Stimulated activated effector memory CD8-positive, alpha-beta T cell treated with anti-CD3 and anti-CD28 coated beads, Interleukin-12 subunit alpha, Interleukin-12 subunit beta, amount 100 ng/mL, for 72 hours (primary cell): ENCODE results near the gene DEFB124.

Experiments used
- ATAC-seq: fragments of 150-1000 bp; cut with Tn5 transposase; 2 replicates; pipeline ENCODE4 v1.10.0; 2021
- DNase-seq, 2 donors: peaks; one replicate each; pipeline ENCODE4 v3.0.0; 2021 to 2022; ENCODE audit warnings: low spot score in 2 of 2
- H3K27ac Mint-ChIP-seq: one replicate; pipeline ENCODE4 v1.8.0; 2022; ENCODE audit warnings: mild to moderate bottlenecking, mixed read lengths
- H3K36me3 Mint-ChIP-seq: one replicate; pipeline ENCODE4 v1.8.0; 2022; ENCODE audit warnings: mild to moderate bottlenecking, mixed read lengths
- H3K4me1 Mint-ChIP-seq: one replicate; pipeline ENCODE4 v1.8.0; 2022; ENCODE audit warnings: mixed read lengths
- H3K4me3 Mint-ChIP-seq: one replicate; pipeline ENCODE4 v1.8.0; 2022; ENCODE audit warnings: mild to moderate bottlenecking, mixed read lengths
- H3K9me3 Mint-ChIP-seq: one replicate; pipeline ENCODE4 v1.8.0; 2022; ENCODE audit warnings: mixed read lengths

The DEFB124 gene

GRCh38 chr20:31500527-31500926 lies 25.6 kb upstream of the DEFB124 start:
- H3K4me1 Mint-ChIP-seq = peaks cover 6% of the 10 kb centered on the region
- no peak for DNase-seq
- H3K4me3 Mint-ChIP-seq = no peak overlapping the region
- no peak overlapping the region for H3K27ac Mint-ChIP-seq
- H3K9me3 Mint-ChIP-seq = no peaks in the 10 kb centered on the region
- H3K36me3 Mint-ChIP-seq = no peaks in the 10 kb centered on the region
- ATAC-seq = no peak

- H3K4me3 Mint-ChIP-seq = no peak overlapping the region
- no peak for ATAC-seq
Observed at GRCh38 chr20:31497838-31498540, 23.1 kb upstream of the DEFB124 start.

DNA sequence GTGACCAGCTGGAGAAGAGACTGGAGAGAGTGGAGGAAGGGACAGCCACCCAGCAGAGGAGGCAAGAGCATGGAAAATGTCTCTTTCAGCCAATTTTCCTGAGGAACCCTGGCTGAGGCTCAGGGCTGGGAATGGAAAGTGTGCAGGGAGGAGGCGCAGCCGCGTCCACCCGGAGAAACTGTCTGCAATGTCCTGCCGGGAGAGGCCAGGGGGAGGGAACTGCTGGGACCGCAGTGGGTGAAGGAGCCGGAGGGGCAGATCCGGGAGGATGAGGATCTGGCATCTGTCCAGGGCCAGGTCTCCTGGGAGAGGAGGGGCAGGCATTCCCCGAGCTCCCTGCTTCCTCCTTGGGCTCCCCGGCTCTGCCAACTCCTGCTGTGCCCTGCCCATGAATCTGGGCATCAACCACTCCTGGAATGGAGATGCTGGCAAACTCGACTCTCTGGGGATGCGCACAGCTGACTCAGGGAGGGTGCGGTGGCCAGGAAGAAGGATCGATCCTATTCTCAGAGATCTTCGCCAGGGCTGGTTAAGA lies 21.9 kb upstream of the DEFB124 start:
- ATAC-seq (no peak), DNase-seq (no peak)
- Mint-ChIP-seq H3K4me1 (no peaks in the 10 kb centered on the region), H3K9me3 (no peaks in the 10 kb centered on the region), H3K4me3 (no peak overlapping the region), H3K36me3 (no peaks in the 10 kb centered on the region), H3K27ac (no peak overlapping the region)

More at GRCh38 chr20:31497838-31498540, 23.1 kb upstream of the DEFB124 start:
- H3K9me3 Mint-ChIP-seq = no peaks in the 10 kb centered on the region
- H3K36me3 Mint-ChIP-seq = no peaks in the 10 kb centered on the region
- H3K4me1 Mint-ChIP-seq = no peaks in the 10 kb centered on the region
- H3K27ac Mint-ChIP-seq = no peak overlapping the region
- no peak for DNase-seq

DNA sequence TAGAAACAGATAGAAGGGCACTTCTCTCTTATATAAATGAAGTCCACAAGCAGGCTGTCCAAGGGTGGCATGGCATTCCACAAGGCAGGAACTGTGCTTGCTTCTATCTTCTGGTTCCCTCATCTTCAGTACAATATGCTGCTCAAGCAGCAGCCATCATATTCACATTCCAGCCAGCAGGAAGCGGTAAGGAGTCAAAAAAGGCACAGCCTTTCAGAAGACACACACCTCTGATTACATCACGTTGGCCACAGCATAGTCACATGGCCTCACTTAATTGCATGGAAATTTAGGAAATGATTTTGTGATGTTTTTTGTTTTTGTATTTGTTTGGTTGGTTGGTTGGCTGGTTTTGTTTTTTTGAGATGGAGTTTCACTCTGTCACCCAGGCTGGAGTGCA lies 19.2 kb upstream of the DEFB124 start:
- Mint-ChIP-seq H3K9me3 (no peaks in the 10 kb centered on the region), H3K36me3 (no peaks in the 10 kb centered on the region), H3K4me3 (no peak overlapping the region), H3K27ac (no peak overlapping the region), H3K4me1 (no peaks in the 10 kb centered on the region)
- DNase-seq (no peak), ATAC-seq (no peak)

DNA sequence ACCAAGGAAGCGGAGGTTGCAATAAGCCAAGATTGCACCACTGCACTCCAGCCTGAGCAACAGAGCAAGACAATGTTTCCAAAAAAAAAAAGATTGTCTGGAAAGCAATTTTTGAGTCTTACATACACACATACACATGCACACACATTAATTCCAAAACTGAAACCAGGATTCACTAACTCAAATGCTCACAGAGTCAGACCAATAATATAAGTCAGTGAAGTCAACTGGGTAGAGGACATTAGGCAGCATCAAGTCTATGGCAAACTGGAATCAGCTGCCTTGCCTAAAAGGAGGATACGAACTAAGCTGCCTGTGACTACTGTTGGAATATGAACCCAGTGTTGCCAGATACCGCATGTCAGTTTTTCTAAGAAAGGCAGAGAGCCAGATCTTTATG lies 15.8 kb upstream of the DEFB124 start:
- ATAC-seq = no peak
- Mint-ChIP-seq H3K27ac (no peak overlapping the region), H3K36me3 (no peaks in the 10 kb centered on the region)

GRCh38 chr20:31489152-31489551 lies 14.2 kb upstream of the DEFB124 start:
- Mint-ChIP-seq H3K27ac (peak overlapping the region; percentile 40), H3K9me3 (no peaks in the 10 kb centered on the region), H3K36me3 (no peaks in the 10 kb centered on the region), H3K4me1 (peaks cover 10% of the 10 kb centered on the region), H3K4me3 (no peak overlapping the region)
- no peak for ATAC-seq
- no peak for DNase-seq

More for the DNA sequence above, 15.8 kb upstream of the DEFB124 start:
- DNase-seq = no peak
- no peaks in the 10 kb centered on the region for H3K9me3 Mint-ChIP-seq
- no peak overlapping the region for H3K4me3 Mint-ChIP-seq
- peaks cover 6% of the 10 kb centered on the region for H3K4me1 Mint-ChIP-seq

GRCh38 chr20:31488115-31488514 lies 13.2 kb upstream of the DEFB124 start:
- H3K27ac Mint-ChIP-seq = peak overlapping the region; percentile 40
- no peaks in the 10 kb centered on the region for H3K9me3 Mint-ChIP-seq
- no peaks in the 10 kb centered on the region for H3K36me3 Mint-ChIP-seq
- H3K4me3 Mint-ChIP-seq = no peak overlapping the region
- peaks cover 10% of the 10 kb centered on the region for H3K4me1 Mint-ChIP-seq
- no peak for ATAC-seq
- no peak for DNase-seq

DNA sequence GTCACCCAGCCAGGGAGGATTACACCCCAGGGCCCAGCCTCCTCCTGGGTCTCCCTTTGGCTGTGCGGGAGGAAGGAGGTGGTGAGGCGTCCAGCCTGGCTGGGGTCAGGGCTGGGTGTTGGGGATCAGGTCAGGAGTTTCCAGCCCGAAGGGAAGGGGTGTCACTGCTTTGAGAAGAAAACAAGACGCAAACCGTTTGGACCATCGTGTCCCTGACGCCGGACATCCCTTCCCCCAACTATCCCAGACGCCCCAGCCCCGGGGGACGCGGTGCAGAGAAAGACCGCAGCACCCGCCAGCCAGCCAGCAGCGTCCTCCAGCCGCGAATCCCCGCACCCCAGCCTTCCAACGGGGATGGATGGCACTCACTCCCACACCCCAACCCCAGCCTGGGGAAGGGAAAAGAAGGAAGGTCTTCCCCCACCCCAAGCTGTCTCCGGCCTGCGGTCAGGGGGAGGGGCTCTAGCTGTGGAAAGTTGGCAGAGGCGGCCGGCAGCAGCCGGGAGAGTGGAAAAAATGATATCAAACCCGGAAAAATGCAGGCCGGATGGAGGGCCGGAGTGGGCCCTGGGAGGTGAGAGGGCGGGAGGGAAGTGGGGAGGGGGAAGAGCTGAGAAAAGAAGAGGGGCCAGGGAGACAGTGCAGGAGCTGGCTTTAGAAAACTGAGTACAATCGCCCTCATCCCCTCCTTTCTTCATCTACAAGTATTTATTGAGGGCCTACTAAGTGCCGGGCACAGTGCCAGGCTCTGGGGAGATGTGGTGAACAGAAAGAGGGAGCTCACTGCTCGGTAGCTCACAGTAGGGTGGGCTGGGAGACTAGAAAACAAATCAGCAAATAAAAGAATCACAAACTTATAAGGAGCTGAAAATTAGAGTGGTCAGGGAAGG lies 10.8 kb upstream of the DEFB124 start:
- no peak for ATAC-seq
- Mint-ChIP-seq H3K27ac (peak overlapping the region; percentile 24), H3K9me3 (no peaks in the 10 kb centered on the region), H3K4me3 (no peak overlapping the region), H3K36me3 (no peaks in the 10 kb centered on the region), H3K4me1 (peaks cover 10% of the 10 kb centered on the region)
- no peak for DNase-seq

- ATAC-seq (no peak), DNase-seq (no peak)
- Mint-ChIP-seq H3K27ac (no peak overlapping the region), H3K9me3 (no peaks in the 10 kb centered on the region), H3K4me1 (peaks cover 10% of the 10 kb centered on the region), H3K36me3 (no peaks in the 10 kb centered on the region), H3K4me3 (no peak overlapping the region)
Observed at GRCh38 chr20:31484001-31484400, 9.1 kb upstream of the DEFB124 start.

GRCh38 chr20:31476643-31477215 lies 1.8 kb upstream of the DEFB124 start:
- H3K9me3 Mint-ChIP-seq = no peaks in the 10 kb centered on the region
- DNase-seq = no peak
- no peaks in the 10 kb centered on the region for H3K4me1 Mint-ChIP-seq
- ATAC-seq = no peak
- H3K4me3 Mint-ChIP-seq = no peak overlapping the region
- no peak overlapping the region for H3K27ac Mint-ChIP-seq
- H3K36me3 Mint-ChIP-seq = no peaks in the 10 kb centered on the region

GRCh38 chr20:31476294-31476585 lies 1.3 kb upstream of the DEFB124 start:
- ATAC-seq = no peak

GRCh38 chr20:31475472-31476293 lies 756 bp upstream of the DEFB124 start:
- no peaks in the 10 kb centered on the region for H3K4me1 Mint-ChIP-seq
- H3K36me3 Mint-ChIP-seq = no peaks in the 10 kb centered on the region
- no peaks in the 10 kb centered on the region for H3K9me3 Mint-ChIP-seq
- no peak overlapping the region for H3K4me3 Mint-ChIP-seq
- ATAC-seq (no peak), DNase-seq (no peak)
- no peak overlapping the region for H3K27ac Mint-ChIP-seq

More at GRCh38 chr20:31476294-31476585, 1.3 kb upstream of the DEFB124 start:
- no peaks in the 10 kb centered on the region for H3K9me3 Mint-ChIP-seq
- H3K4me1 Mint-ChIP-seq = no peaks in the 10 kb centered on the region
- H3K36me3 Mint-ChIP-seq = no peaks in the 10 kb centered on the region
- no peak for DNase-seq
- H3K4me3 Mint-ChIP-seq = no peak overlapping the region
- no peak overlapping the region for H3K27ac Mint-ChIP-seq

DNA sequence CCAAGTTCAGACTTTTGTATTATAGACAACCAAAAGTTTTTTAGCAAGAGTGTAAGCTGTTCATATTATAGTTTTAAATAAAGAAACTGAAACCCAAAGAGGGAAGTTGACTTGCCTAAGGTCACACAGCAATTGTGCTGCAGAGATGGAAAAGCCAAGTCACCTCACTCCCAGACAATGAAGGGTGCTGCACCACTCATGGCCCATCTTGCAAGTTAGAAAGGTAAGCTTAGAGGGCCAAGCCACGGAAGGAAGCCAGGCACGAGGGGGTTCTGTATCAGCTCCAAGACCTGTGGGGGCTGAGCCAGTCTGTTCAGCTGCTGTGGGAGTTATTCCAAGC lies 860 bp downstream of the DEFB124 start:
- Mint-ChIP-seq H3K36me3 (no peaks in the 10 kb centered on the region), H3K4me1 (no peaks in the 10 kb centered on the region), H3K4me3 (no peak overlapping the region), H3K27ac (no peak overlapping the region), H3K9me3 (no peaks in the 10 kb centered on the region)
- ATAC-seq (no peak), DNase-seq (no peak)

DNA sequence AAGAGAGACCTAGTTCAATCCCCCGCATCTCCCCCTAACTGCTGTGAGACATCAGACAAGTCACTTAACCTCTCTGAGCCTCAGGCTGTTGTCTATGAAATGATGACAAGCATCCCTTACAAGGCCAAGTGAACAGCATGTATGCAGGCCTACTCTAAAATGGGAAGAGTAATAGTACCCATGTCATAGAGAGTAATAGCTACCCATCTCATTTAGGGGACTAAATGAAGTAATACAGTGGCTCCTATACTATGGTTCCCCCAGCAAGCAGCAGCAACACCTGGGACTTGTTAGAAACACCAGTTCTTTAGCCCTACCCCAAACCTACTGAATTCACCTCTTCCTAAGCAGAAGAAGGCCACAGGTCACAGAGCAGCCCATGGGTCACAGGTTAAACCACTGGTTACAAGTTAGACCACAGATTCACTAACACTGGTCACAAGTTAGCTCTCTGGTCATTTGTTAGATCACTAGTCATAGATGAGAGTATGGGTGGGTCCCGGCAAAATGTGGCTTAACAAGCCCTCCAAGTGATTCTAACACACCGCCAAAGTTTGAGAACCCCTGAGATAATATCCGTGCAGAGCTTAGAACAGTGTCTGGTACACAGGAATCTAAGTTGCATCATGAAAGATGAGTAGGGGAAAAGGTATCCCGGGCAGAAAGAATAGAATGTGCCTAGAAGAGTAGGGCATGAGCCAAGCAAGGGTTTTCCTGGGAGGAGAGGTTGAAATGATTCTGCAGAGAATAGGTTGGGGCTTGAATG lies 1.4 kb downstream of the DEFB124 start:
- no peak for DNase-seq
- H3K9me3 Mint-ChIP-seq = no peaks in the 10 kb centered on the region
- no peaks in the 10 kb centered on the region for H3K36me3 Mint-ChIP-seq
- ATAC-seq = no peak
- H3K4me3 Mint-ChIP-seq = no peak overlapping the region
- no peaks in the 10 kb centered on the region for H3K4me1 Mint-ChIP-seq
- H3K27ac Mint-ChIP-seq = no peak overlapping the region
